Measurements from ENCODE around the gene LDHAL6B. TPM values are rescaled to one million over a fixed set of nuclear protein-coding genes. Genes with fewer than 3 reads are reported as not detected.

Gene LDHAL6B
- total and polyA plus RNA-seq, 2 of the 8 experiments (the other 6 are each of a cell fraction or from before 2014, with no cell fraction given): not detected

GRCh38 chr15:59203657-59204056, 3.0 kb upstream of the LDHAL6B start (continued):
- TF ChIP-seq CHD1 (IDR thresholded peaks at IDR 0.05; ENCODE audit: low read depth, low read length) (no peak), EZH2 (IDR thresholded peaks at IDR 0.05; ENCODE audit: low read depth, low read length, severe bottlenecking) (no peak), RFX5 (IDR thresholded peaks at IDR 0.05; ENCODE audit: borderline replicate concordance, low read depth, low read length) (no peak)

Measured in H1 (cell line).